Urothelium cell line (cell line): ENCODE results near the gene PNMA5.
"Not testable (repeated sequence)": the region's sequence is repeated elsewhere in the genome, so short reads cannot be mapped to it uniquely, and the experiment has no call there.

ENCODE experiments used
- DNase-seq: peaks from one replicate; pipeline ENCODE4 v3.0.0; 2011; ENCODE audit warnings: low spot score, mixed read lengths
- FAIRE-seq: peaks from 2 replicates; lab custom pipeline; 2011; peaks lifted over from hg19 to GRCh38; lab: Jason Lieb, UNC

The PNMA5 gene

DNA sequence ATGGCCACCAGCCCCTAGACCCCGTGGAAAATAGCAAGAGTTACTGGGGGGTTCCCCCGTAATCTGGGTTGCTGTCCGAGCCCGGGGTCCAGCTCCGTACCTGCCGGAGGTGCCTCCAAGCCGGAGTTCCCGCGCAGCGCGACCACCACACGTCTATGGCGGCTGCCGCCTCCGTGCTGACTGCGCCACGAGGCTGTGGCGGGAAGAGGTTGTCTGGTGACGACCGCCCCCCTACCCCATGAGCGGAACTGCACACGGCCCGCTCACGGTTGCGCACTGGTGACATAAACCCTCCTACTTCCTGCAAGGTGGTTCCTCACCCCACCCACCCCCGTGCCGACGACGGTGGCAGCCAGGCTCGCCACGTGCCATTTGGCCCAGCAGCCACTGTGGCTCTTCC is at the start of gene PNMA5:
Gene PNMA5 (minus strand): TSS at position 184 of the 400 bp plus-strand sequence. CDS start 2,518 bp downstream, outside the sequence.
- DNase-seq, result no peak
- FAIRE-seq, result no peak

DNA sequence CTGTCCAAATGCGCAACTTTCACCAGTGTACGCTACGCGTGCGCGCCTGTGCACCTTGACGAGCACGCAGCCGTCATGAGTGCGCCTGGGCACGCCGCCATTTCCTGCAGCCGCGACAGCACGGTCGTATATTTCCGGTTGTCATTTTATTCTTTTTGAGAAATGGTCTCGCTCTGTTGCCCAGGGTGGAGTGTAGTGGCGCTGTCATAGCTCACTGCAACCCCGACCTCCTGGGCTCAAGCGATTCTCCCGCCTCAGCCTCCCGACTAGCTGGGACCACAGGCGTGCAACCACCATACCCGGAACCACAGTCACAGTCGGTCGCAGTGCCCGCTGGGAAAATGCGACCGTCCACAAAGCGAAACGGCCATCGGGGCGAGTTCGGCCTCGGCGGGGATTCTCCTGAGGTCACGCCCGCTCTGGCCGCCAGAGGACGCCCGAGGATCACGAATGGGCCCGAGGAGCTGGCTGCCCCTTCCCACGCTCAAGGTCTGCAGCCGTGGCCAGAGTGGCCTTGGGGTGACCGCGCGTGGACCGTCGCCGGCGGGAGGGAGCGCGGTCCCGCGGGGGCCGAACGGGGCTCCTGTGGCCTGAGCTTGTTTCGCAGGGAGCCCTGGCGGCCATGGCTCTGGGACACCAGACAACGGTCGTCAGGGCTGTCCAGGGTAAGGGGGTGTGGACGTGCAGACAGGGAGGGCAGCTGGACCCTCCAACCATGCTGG is 38.6 kb upstream of the PNMA5 start:
- peak; percentile 84 for DNase-seq
- FAIRE-seq, result peak; percentile 63

DNA sequence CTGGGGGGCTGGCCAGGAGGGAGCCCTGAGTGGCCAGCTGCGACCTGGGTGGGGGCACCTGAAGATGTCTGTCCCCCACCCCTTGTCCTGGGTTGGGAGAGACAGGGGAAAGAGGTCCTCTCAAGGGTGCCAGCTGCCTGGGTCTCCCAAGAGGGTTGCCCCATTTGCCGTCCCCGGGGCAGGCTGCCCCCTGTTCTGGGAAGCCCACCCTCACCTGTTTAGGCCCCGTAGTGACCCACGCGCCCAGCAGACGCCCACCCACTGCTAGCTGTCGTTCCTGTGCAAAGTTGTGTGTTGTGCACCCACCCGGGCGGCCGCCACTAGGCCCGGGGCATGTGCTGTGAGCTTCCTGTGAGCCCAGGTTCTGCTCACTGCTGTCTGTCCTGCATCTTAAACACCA is 36.9 kb upstream of the PNMA5 start:
- FAIRE-seq (no peak), DNase-seq (no peak)

DNA sequence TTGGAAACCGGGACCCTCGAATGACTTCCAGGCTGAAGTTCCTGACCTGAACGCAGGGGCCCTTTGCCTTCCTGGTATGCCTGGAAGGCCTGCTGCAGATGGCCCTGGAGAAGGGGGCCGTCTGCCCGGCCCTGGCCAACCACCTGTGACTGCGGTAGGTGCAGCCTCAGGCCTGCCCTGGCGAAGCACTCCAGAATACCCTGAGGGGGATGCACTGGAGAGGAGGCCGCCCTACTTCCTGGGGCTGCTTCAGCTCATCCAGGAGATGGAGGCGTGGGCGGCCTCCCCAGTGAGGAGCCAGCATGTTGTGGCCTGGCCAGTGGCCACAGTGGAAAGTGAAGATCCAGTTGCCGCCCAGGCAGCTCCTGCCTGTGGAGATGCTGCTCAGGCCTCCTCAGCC is 36.0 kb upstream of the PNMA5 start:
- no peak for DNase-seq
- no peak for FAIRE-seq

DNA sequence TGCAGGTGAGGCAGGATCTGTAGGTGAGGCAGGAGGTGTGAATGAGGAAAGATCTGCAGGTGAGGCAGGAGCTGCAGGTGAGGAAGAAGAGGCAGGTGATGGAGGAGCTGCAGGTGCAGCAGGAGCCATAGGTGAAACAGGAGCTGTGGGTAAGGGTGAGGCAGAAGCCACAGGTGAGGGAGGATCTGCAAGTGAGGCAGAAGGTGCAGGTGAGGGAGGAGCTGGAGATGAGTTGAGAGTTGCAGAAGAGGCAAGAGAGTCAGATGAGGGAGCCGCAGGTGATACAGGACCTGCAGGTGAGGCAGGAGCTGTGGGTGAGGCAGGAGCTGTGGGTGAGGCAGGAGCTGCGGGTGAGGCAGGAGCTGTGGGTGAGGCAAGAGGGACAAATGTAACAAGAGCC is 35.2 kb upstream of the PNMA5 start:
- FAIRE-seq (no peak), DNase-seq (no peak)

DNA sequence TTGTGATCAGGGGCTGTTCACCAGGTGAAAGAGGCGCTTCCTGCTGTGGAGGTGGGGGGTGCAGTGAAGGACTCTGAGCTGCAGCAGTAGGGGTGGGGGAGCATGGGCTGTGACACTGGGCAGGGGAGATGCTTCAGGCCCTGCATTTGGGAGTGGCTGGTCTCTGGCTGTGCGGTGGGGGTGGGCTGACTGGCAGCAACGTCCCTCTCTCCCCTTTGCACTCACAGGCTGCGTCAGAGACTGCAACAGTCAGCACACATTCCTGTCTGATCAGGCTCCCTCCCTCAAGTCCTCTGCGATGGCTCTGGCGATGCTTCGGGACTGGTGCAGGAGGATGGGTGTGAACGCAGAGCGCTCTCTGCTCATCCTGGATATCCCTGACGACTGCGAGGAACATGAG is 34.6 kb upstream of the PNMA5 start:
- FAIRE-seq, result not testable (repeated sequence)

DNA sequence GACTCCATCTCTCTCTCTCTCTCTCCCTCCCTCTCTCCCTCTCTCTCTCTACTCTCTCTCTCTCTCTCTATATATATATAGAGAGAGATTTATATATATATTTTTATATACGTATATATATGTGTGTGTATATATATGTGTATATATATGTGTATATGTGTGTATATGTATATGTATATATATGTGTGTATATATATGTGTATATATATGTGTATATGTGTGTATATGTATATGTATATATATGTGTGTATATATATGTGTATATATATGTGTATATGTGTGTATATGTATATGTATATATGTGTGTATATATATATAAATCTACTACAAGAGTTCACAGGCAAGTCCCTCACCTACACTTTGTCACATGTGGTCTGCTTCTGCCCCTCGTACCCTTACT is 32.6 kb upstream of the PNMA5 start:
- FAIRE-seq, result not testable (repeated sequence)

More for the DNA sequence above, 34.6 kb upstream of the PNMA5 start:
- not testable (repeated sequence) for DNase-seq

DNA sequence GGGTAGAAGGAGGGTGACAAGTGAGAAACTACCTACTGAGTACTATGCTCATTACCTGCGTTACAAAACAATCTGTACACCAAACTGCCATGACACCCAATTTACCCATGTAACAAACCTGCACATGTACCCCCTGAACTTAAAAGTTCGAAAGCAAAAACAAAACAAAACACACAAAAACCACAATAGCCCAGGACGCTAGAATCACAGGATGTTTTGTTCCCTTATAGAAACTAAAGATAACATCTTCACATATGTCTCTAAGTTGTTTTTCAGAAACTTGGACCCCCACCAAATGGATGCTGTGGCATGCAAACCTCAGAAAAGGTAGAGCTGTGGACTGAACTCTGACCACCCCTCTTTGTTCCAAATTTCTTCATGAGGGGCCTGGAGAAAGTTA is 25.2 kb upstream of the PNMA5 start:
- DNase-seq (no peak), FAIRE-seq (no peak)

More for the DNA sequence above, 32.6 kb upstream of the PNMA5 start:
- DNase-seq, result not testable (repeated sequence)

DNA sequence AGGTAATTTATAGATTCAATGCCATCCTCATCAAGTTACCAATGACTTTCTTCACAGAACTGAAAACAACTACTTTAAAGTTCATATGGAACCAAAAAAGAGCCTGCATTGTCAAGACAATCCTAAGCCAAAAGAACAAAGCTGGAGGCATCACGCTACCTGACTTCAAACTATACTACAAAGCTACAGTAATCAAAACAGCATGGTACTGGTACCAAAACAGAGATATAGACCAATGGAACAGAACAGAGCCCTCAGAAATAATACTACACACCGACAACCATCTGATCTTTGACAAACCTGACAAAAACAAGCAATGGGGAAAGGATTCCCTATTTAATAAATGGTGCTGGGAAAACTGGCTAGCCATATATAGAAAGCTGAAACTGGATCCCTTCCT is 23.3 kb upstream of the PNMA5 start:
- FAIRE-seq, DNase-seq: not testable (repeated sequence)

DNA sequence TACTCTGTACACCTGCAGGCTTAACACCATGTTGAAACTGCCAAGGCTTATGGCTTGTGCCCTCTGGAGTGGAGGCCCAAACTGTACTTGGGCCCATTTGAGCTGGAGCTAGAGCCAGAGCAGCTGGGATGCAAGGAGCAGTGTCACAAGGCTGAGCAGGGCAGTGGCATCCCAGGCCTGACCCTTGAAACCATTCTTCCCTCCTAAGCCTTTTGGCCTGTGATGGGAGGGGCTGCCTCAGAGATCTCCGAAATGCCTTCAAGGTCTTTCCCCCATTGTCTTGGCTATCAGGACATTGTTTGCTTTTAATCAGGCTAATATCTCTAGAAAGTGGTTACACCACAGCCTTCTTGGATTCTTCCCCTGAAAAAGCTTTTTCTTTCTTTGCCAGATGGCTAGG is 10.9 kb upstream of the PNMA5 start:
- FAIRE-seq (no peak), DNase-seq (no peak)

DNA sequence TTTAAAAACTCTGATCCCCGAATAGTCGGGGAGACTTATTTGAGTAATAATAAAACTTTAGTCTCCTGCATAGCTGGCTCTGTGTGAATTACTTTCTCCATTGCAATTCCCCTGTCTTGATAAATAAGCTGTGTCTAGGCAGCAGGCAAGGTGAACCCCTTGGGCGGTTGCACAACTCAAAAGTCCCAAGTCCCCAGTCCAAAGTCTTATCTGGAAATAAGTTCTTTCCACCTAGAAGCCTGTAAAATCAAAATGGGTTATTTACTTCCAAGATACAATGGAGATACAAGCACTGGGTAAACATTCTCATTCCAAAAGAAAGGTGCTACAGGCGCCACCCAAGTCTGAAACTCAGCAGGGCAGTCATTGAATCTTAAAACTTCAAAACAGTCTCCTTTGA is 10.1 kb upstream of the PNMA5 start:
- FAIRE-seq (no peak), DNase-seq (no peak)

DNA sequence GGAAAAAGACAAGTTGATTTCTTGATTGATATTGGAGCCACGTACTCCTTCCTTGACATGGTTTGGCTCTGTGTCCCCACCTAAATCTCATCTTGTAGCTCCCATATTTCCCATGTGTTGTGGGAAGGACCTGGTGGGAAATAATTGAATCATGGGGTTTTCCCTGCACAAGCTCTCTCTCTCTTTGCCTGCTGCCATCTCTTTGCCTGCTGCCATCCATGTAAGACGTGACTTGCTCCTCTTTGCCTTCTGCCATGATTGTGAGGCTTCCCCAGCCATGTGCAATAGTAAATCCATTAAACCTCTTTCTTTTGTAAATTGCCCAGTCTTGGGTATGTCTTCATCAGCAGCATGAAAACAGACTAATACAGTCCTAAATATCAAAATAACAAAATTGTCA is 8.3 kb upstream of the PNMA5 start:
- not testable (repeated sequence) for DNase-seq, FAIRE-seq

DNA sequence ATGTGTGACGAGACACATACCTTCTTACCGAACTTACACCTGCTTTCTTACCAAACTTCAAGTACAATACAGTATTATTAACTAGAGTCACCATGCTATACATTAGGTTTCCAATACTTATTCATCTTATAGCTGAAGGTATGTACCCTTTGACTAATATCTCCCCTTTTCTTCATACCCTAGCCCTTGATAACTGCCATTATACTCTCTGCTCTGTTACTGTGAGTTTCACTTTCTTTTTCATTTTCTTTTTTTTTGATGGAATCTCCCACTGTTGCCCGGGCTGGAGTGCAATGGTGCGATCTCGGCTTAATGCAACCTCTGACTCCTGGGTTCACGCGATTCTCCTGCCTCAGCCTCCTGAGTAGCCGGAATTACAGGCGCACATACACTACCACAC is 3.4 kb upstream of the PNMA5 start:
- no peak for FAIRE-seq
- no peak for DNase-seq

DNA sequence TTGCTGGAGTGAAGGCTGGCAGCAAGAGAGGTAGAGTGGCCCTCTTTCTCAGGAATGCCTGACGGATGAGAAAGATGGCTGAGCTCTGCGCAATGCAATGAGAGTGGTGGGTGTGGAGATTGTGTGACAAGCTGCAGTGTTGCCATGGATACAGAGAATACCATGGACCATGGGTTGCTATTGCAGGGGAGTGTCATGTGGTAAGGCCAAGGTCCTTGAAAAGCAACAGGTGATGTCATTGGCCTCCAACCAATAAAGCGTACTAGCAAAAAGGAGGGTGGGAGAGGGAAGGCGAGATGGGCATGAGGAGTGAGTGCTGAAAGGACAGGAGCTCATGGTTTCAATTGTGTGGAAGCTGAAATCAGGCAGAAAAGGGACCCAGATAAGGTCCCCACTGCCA is 1.8 kb downstream of the PNMA5 start:
- FAIRE-seq, result no peak
- DNase-seq, result no peak

DNA sequence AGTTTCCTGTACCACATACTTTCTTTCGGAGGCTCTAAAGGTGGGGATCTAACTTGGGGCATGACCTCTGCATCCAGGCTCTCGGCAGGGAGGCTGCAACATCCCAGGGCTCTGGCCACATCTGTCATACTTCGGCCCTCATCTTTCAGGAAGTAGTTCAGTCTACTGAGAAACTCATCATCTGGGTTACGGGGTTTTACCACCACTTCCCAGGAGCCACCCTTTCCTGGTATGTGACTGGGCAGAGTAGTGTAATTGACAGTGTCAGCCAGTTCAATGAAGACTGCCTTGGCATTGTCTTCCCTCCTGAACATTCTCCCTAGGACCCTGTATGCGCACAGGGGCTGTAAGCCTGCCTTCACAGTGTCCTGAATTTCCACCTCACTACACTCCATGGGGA is 2.8 kb downstream of the PNMA5 start:
- FAIRE-seq, result no peak
- no peak for DNase-seq

DNA sequence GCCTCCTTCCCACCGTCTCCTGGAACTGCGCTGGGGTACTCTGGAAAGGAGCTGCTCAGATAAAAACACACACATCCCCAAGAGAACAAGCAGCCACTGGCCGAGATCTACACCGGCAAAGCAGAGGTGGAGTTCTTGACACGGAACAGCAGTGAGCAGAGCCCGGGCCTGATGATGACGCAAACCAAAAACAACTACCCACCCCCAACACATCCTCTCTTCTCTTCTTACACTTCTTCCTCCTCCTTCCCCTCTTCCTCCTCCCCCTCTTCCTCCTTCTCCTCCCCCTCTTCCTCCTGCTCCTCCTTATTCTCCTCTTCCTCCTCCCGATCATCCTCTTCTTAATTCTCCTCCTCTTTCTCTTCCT is 4.6 kb downstream of the PNMA5 start:
- FAIRE-seq (no peak), DNase-seq (no peak)

DNA sequence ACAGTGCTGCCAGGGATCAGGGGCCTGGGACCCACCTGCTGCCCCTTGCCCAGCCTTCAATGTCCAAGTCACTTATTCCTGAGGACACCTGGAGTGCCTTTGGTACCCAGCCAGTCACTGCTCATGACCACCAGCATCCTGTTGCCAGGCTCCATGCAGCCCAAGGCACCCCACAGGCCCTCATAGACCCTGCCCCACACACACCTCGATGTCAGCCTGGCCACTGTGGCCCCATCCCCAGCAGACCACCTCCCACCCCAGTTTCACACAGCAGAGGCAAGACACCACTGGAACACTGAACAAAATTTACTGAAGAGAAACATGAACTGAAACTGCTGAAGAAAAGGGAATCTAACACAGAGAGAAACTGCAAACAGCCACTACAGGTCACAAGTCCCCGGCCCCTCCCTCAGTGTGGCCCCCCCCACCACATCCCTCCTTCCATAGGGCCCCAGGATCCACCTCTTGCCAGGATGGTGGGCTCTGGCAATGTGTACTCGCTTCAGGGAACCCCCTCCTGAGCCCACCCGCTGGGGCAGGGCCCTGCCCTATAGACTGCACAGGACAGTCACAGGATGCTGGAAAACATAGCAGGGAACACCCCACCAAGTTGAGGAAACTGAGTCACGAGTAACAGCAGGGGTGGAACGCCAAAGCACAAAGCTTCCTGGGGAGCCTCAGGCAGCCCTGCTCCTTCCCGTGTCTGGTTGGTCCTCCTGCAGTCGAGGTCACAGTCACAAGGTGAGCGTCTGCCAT is 5.2 kb downstream of the PNMA5 start:
- DNase-seq (no peak), FAIRE-seq (no peak)

DNA sequence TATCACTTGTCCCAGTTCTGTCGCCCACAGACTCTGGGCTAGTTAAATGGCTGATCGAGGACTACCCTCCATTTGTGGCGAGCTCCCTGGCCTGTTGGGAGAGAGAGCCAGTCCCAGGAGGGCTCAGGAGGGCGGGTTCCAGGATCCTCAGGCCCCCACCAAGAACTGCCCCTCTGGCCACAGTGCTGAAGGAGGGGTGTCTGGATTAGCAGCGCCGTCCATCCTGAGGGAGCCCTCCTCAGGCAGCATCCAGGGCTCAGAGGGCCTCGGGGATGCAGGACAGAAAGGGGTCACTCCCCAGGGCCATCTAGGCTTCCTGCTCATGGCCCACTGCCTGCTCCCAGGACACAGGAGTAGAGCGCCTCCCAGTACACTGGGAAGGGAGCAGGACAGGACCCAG is 6.1 kb downstream of the PNMA5 start:
- FAIRE-seq (no peak), DNase-seq (no peak)

DNA sequence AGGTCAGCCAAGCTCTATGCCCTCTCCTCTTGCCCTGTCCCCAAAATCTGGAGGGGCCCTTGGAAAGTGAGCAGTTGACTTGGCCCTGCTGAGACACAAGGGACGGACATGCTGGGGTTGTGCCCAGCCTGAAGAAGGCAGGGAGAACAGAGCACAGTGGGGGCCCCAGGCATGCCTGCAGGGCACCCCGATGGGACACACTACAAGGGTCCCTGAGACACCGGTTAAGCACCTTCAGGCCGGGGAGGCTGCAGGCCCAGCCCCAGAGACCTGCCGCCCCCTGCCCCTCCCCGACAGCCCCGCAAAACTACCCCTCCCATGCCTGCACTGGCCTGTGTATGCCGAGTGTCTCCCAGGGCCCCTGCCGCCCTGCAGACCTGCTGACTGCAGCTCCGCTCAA is 6.8 kb downstream of the PNMA5 start:
- not testable (repeated sequence) for FAIRE-seq

DNA sequence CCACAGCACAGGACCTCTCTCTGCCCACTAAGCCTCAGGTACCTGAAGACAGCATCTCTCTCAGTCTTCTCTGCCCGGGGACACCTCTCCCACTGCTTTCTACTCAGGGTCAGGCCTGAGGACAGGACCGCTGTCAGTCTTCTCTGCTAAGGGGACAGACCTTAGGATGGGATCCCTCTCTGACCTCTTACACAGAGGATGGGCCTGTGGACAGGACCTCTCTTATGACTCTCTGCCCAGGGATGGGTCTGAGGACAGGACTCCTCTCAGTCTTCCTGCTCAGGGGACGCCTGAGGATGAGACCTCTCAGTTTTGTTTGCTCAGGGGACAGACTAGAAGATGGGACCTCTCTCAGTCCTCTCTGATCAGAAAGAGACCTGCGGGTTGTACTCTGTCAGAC is 8.5 kb downstream of the PNMA5 start:
- not testable (repeated sequence) for DNase-seq, FAIRE-seq

More for the DNA sequence above, 6.8 kb downstream of the PNMA5 start:
- DNase-seq, result not testable (repeated sequence)

DNA sequence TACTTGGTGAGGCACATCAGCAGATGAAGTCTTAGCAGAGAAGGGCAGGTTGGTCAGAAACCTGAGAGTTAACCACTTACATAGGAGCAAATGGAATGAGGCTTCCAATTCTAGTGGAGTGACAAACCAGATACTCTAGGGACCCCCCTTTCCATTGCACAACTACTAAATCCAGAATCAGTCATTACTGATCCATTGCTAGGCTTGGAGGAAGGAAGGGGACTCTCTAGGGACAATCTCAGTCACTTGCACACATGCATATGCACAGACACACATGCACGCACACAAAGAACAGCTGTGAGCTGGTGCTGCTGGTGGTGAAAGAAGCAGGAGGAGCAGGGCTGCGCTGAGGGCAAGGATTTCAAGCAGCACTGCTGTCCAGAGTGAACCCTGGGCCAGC is 25.7 kb downstream of the PNMA5 start:
- no peak for FAIRE-seq
- no peak for DNase-seq

DNA sequence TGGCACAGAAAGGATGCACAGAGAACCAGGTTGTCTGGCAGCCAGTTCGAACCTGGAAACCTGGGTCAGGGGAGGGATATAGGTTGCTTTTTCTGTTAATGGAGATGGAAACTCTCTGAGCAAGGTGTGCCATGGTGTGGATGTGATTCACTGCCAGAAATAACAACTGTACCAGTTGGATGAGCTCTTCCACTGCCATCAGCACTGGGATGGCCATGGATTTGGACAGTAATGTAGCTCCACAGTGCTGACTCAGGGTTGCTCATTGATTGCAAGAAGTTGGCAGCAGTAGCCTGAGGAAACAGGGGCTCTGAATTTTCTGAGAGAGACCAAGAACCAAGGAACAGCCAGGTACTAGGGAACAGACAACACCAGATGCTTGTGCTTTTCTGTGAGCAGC is 33.8 kb downstream of the PNMA5 start:
- DNase-seq (no peak), FAIRE-seq (no peak)
